NT2/D1 (cell line): Measurements from ENCODE around the gene ZNF432.

Experiments
- SUZ12 ChIP-seq: IDR thresholded peaks from 2 replicates; pipeline ENCODE4 v1.6.1; 2011; ENCODE audit not compliant: insufficient read length, insufficient read depth; ENCODE audit errors: extremely low read depth
- YY1 ChIP-seq: IDR thresholded peaks from 2 replicates; pipeline ENCODE4 v1.6.1; 2011; ENCODE audit not compliant: insufficient read length, insufficient read depth

GRCh38 chr19:52048555-52049501 is at the start of gene ZNF432:
- TF ChIP-seq YY1: peak; percentile 95
- no peak for TF ChIP-seq SUZ12
